ENCODE results near the gene SMTNL2. TPM values are rescaled to one million over a fixed set of nuclear protein-coding genes. Genes with fewer than 3 reads are reported as not detected.

SMTNL2 gene
- total and polyA plus RNA-seq, 2 donors (not counting 1 experiment from before 2014, with no cell fraction given) = 0.17 to 0.99 TPM

GRCh38 chr17:4642286-4642685, 58.0 kb downstream of the SMTNL2 start:
- H3K27me3 ChIP-seq (ENCODE audit: control insufficient read depth, insufficient read depth, low read length) = peaks cover 39% of the 10 kb centered on the region
- no peak overlapping the region for H2AFZ ChIP-seq (ENCODE audit: low read length)
- H3K9me3 ChIP-seq (ENCODE audit: control insufficient read depth, insufficient read depth, low read depth, low read length) = no peaks in the 10 kb centered on the region
- peaks cover 2% of the 10 kb centered on the region for H4K20me1 ChIP-seq (ENCODE audit: control insufficient read depth, extremely low read depth, insufficient read depth, low read length)
- H3K4me3 ChIP-seq (replicated peaks in 1 of 4; ENCODE audit: control extremely low read depth in 1 of 4, insufficient read depth in 1 of 4, low read depth in 3 of 4, low read length in 4 of 4) = no peak overlapping the region
- no peak for TF ChIP-seq EZH2 (IDR thresholded peaks at IDR 0.05; ENCODE audit: low read length, missing control alignments)
- no peak for TF ChIP-seq CTCF (conservative IDR thresholded peaks at IDR 0.05 in 1 of 2, IDR thresholded peaks at IDR 0.05 in 1 of 2; ENCODE audit: low read depth in 1 of 2, low read length in 2 of 2)
- no peak for DNase-seq (ENCODE audit: low read depth in 2 of 2)
- H3K27ac ChIP-seq (ENCODE audit: insufficient read depth, low read length) = no peak overlapping the region
- no peak overlapping the region for H3K9ac ChIP-seq (ENCODE audit: insufficient read depth, low read length)
- no peaks in the 10 kb centered on the region for H3K79me2 ChIP-seq (ENCODE audit: control insufficient read depth, insufficient read depth, low read length)
- no peak overlapping the region for H3K4me2 ChIP-seq (ENCODE audit: extremely low read depth, insufficient read depth, low read length)
- no peaks in the 10 kb centered on the region for H3K36me3 ChIP-seq (ENCODE audit: control insufficient read depth, insufficient read depth, low read length)
- no peaks in the 10 kb centered on the region for H3K4me1 ChIP-seq (ENCODE audit: control insufficient read depth, extremely low read depth, insufficient read depth, low read length)

- no peak overlapping the region for H3K4me2 ChIP-seq (ENCODE audit: extremely low read depth, insufficient read depth, low read length)
- no peaks in the 10 kb centered on the region for H3K79me2 ChIP-seq (ENCODE audit: control insufficient read depth, insufficient read depth, low read length)
- H2AFZ ChIP-seq (ENCODE audit: low read length) = no peak overlapping the region
- peaks cover 41% of the 10 kb centered on the region for H3K27me3 ChIP-seq (ENCODE audit: control insufficient read depth, insufficient read depth, low read length)
- no peaks in the 10 kb centered on the region for H3K4me1 ChIP-seq (ENCODE audit: control insufficient read depth, extremely low read depth, insufficient read depth, low read length)
- peaks cover 2% of the 10 kb centered on the region for H4K20me1 ChIP-seq (ENCODE audit: control insufficient read depth, extremely low read depth, insufficient read depth, low read length)
- no peak for TF ChIP-seq CTCF (conservative IDR thresholded peaks at IDR 0.05 in 1 of 2, IDR thresholded peaks at IDR 0.05 in 1 of 2; ENCODE audit: low read depth in 1 of 2, low read length in 2 of 2)
- H3K9me3 ChIP-seq (ENCODE audit: control insufficient read depth, insufficient read depth, low read depth, low read length) = no peaks in the 10 kb centered on the region
- H3K4me3 ChIP-seq (replicated peaks in 1 of 4; ENCODE audit: control extremely low read depth in 1 of 4, insufficient read depth in 1 of 4, low read depth in 3 of 4, low read length in 4 of 4) = no peak overlapping the region
- H3K27ac ChIP-seq (ENCODE audit: insufficient read depth, low read length) = no peak overlapping the region
- H3K9ac ChIP-seq (ENCODE audit: insufficient read depth, low read length) = no peak overlapping the region
- no peaks in the 10 kb centered on the region for H3K36me3 ChIP-seq (ENCODE audit: control insufficient read depth, insufficient read depth, low read length)
- DNase-seq (ENCODE audit: low read depth in 2 of 2) = no peak
Observed at GRCh38 chr17:4643676-4644075, 59.3 kb downstream of the SMTNL2 start.

GRCh38 chr17:4645642-4646041, 61.3 kb downstream of the SMTNL2 start:
- Histone ChIP-seq H3K4me2 (ENCODE audit: extremely low read depth, insufficient read depth, low read length) (no peak overlapping the region), H4K20me1 (ENCODE audit: control insufficient read depth, extremely low read depth, insufficient read depth, low read length) (peaks cover 2% of the 10 kb centered on the region), H3K9ac (ENCODE audit: insufficient read depth, low read length) (no peak overlapping the region), H3K27me3 (ENCODE audit: control insufficient read depth, insufficient read depth, low read length) (peaks cover 37% of the 10 kb centered on the region), H3K79me2 (ENCODE audit: control insufficient read depth, insufficient read depth, low read length) (no peaks in the 10 kb centered on the region), H2AFZ (ENCODE audit: low read length) (no peak overlapping the region), H3K36me3 (ENCODE audit: control insufficient read depth, insufficient read depth, low read length) (no peaks in the 10 kb centered on the region), H3K27ac (ENCODE audit: insufficient read depth, low read length) (no peak overlapping the region), H3K9me3 (ENCODE audit: control insufficient read depth, insufficient read depth, low read depth, low read length) (no peaks in the 10 kb centered on the region), H3K4me3 (replicated peaks in 1 of 4; ENCODE audit: control extremely low read depth in 1 of 4, insufficient read depth in 1 of 4, low read depth in 3 of 4, low read length in 4 of 4) (no peak overlapping the region), H3K4me1 (ENCODE audit: control insufficient read depth, extremely low read depth, insufficient read depth, low read length) (no peaks in the 10 kb centered on the region)
- no peak for TF ChIP-seq EZH2 (IDR thresholded peaks at IDR 0.05; ENCODE audit: low read length, missing control alignments)
- no peak for TF ChIP-seq CTCF (conservative IDR thresholded peaks at IDR 0.05 in 1 of 2, IDR thresholded peaks at IDR 0.05 in 1 of 2; ENCODE audit: low read depth in 1 of 2, low read length in 2 of 2)
- no peak for DNase-seq (ENCODE audit: low read depth in 2 of 2)
